Measurements from ENCODE around the gene SLFN11. TPM values are rescaled to one million over a fixed set of nuclear protein-coding genes. Genes with fewer than 3 reads are reported as not detected.

SLFN11 gene
- total and polyA plus RNA-seq, 2 of the 4 experiments (the other 2 are of a cell fraction) = 29.9 to 144 TPM

GRCh38 chr17:35322749-35323148 is 50.7 kb downstream of the SLFN11 start:
- Histone ChIP-seq H3K9ac (ENCODE audit: low read depth, low read length) (no peak overlapping the region), H3K9me3 (ENCODE audit: control insufficient read depth, insufficient read depth, low read length) (no peaks in the 10 kb centered on the region), H3K23ac (ENCODE audit: low read depth, low read length) (no peak overlapping the region), H3K36me3 (ENCODE audit: control insufficient read depth, insufficient read depth, low read length) (no peaks in the 10 kb centered on the region), H2BK15ac (ENCODE audit: low read depth, low read length) (no peak overlapping the region), H2BK5ac (ENCODE audit: low read depth, low read length, poor library complexity, severe bottlenecking) (no peak overlapping the region), H3K4me1 (ENCODE audit: control insufficient read depth, insufficient read depth, low read length) (no peaks in the 10 kb centered on the region), H3K18ac (ENCODE audit: low read depth, low read length) (no peak overlapping the region), H4K91ac (ENCODE audit: insufficient read depth, low read depth, low read length) (no peak overlapping the region), H3K4ac (ENCODE audit: low read depth, low read length) (no peak overlapping the region), H3K27ac (ENCODE audit: insufficient read depth, low read length) (no peak overlapping the region), H2AK5ac (ENCODE audit: low read depth, low read length) (no peak overlapping the region), H2AFZ (replicated peaks; ENCODE audit: low read length, poor library complexity) (no peak overlapping the region), H3K4me3 (ENCODE audit: insufficient read depth, low read depth, low read length) (no peak overlapping the region), H3K79me1 (ENCODE audit: low read depth in 1 of 2, low read length in 2 of 2) (no peaks in the 10 kb centered on the region), H3K27me3 (ENCODE audit: control insufficient read depth, insufficient read depth, low read length) (peaks cover 6% of the 10 kb centered on the region), H3K9me1 (ENCODE audit: insufficient read depth, low read length) (no peaks in the 10 kb centered on the region), H3K56ac (ENCODE audit: extremely low read depth, insufficient read depth, low read length) (no peak overlapping the region), H4K20me1 (ENCODE audit: insufficient read depth, low read length) (no peaks in the 10 kb centered on the region), H2BK120ac (ENCODE audit: low read depth, low read length) (no peak overlapping the region), H3K14ac (replicated peaks; ENCODE audit: low read depth, low read length) (no peak overlapping the region), H2AK9ac (replicated peaks; ENCODE audit: low read depth, low read length, poor library complexity) (no peak overlapping the region), H2BK20ac (ENCODE audit: low read depth, low read length) (no peak overlapping the region), H4K8ac (ENCODE audit: low read depth in 2 of 2, low read length in 2 of 2) (no peak overlapping the region), H4K5ac (ENCODE audit: low read depth, low read length) (no peak overlapping the region), H3K4me2 (ENCODE audit: low read depth, low read length) (no peak overlapping the region)
- no TSS peak for BruUV-seq (replicated peaks)
- POLR2A ChIA-PET (ENCODE audit: unreplicated experiment) = no interaction called here
- ATAC-seq (ENCODE audit: low read depth) (no peak), DNase-seq (no peak)
- no peak for TF ChIP-seq MAZ (IDR thresholded peaks at IDR 0.05; ENCODE audit: borderline replicate concordance, low read depth, low read length)
- no peak for TF ChIP-seq SMC3 (IDR thresholded peaks at IDR 0.05; ENCODE audit: low read depth, low read length)
- TF ChIP-seq FOS (IDR thresholded peaks at IDR 0.05; ENCODE audit: low read depth, low read length) = no peak
- TF ChIP-seq USF2 (IDR thresholded peaks at IDR 0.05; ENCODE audit: low read depth, low read length) = no peak
- TF ChIP-seq POLR2A (IDR thresholded peaks at IDR 0.05; ENCODE audit: low read depth, low read length) = no peak
- no peak for TF ChIP-seq BHLHE40 (IDR thresholded peaks at IDR 0.05; ENCODE audit: low read depth, low read length)
- TF ChIP-seq RFX5 (IDR thresholded peaks at IDR 0.05; ENCODE audit: low read depth, low read length) = no peak
- TF ChIP-seq RCOR1 (IDR thresholded peaks at IDR 0.05; ENCODE audit: insufficient replicate concordance, low read length) = no peak
- in situ Hi-C loops (cut with MboI; ENCODE audit: low sequenced_read_pairs) = no loop called here
- dilution Hi-C loops (cut with HindIII; ENCODE audit: low sequenced_read_pairs, unreplicated experiment) = loop anchor here (25.0 kb wide), 1 partner anchor 215 kb away; the partner anchor contains the start of gene SLFN12L
- intact Hi-C loops (cut with micrococcal nuclease) = no loop called here
- CTCF ChIA-PET = interaction anchor here (0.6 to 0.9 kb wide), 2 partner anchors 10 to 232 kb away, joined by 3 read pairs; no protein-coding TSS in a partner anchor
- no CpG with 5 or more reads among the region's 1 CpG for whole genome bisulfite sequencing, 2 experiments (ENCODE audit: extremely low coverage in 2 of 2, insufficient read length in 1 of 2)

Data from IMR-90 (cell line).